K562 (cell line): Measurements from ENCODE around the gene NOL4L. TPM values are rescaled to one million over a fixed set of nuclear protein-coding genes. Genes with fewer than 3 reads are reported as not detected.

Experiments
- CREM ChIP-seq: IDR thresholded peaks from 2 replicates; pipeline ENCODE4 v1.6.1; 2014; ENCODE audit warnings: antibody characterized with exemption, low read depth
- FOSL1 ChIP-seq: fragments of 200-800 bp; sonication (Bioruptor generic); conservative IDR thresholded peaks from 2 replicates; pipeline ENCODE4 v1.6.1; 2016; ENCODE audit warnings: missing genetic modification characterization, missing compliant biosample characterization
- FOXP1 ChIP-seq: sonication (generic); formaldehyde crosslinking; IDR thresholded peaks from 2 replicates; pipeline ENCODE4 v1.8.0; 2022; ENCODE audit warnings: mild to moderate bottlenecking, missing genetic modification reagents
- HIVEP1 ChIP-seq: fragments of 250-450 bp; sonication (Bioruptor Pico); IDR thresholded peaks from 2 replicates; pipeline ENCODE4 v1.4.0; 2020; ENCODE audit warnings: mild to moderate bottlenecking
- HMG20A ChIP-seq: fragments of 450-650 bp; formaldehyde crosslinking; conservative IDR thresholded peaks from 2 replicates; pipeline ENCODE4 v1.4.0; 2020; ENCODE audit warnings: mild to moderate bottlenecking, mixed read lengths
- MEIS2 ChIP-seq: fragments of 450-650 bp; IDR thresholded peaks from 2 replicates; pipeline ENCODE4 v1.6.1; 2014; ENCODE audit warnings: mild to moderate bottlenecking; ENCODE audit not compliant: partially characterized antibody
- NR2C2 ChIP-seq, 2 experiments: fragments of 200-800 bp in 1 of 2; sonication (Bioruptor generic) in 1 of 2; sonication (generic) in 1 of 2; formaldehyde crosslinking in 1 of 2; IDR thresholded peaks; 2 replicates each; pipeline versions ENCODE4 v1.6.1 to v1.8.0; 2016 to 2022; ENCODE audit warnings: mild to moderate bottlenecking in 1 of 2, missing compliant biosample characterization in 1 of 2, missing genetic modification characterization in 1 of 2, missing genetic modification reagents in 1 of 2
- SMAD4 ChIP-seq: fragments of 250-450 bp; sonication (Bioruptor Pico); conservative IDR thresholded peaks from 2 replicates; pipeline ENCODE4 v1.8.0; 2021; ENCODE audit warnings: inconsistent platforms, mild to moderate bottlenecking, moderate library complexity
- SP1 ChIP-seq: sonication (generic); formaldehyde crosslinking; IDR thresholded peaks from 2 replicates; pipeline ENCODE4 v1.8.1; 2022; ENCODE audit warnings: mild to moderate bottlenecking, missing genetic modification reagents
- SREBF1 ChIP-seq: fragments of 150-350 bp; IDR thresholded peaks from 2 replicates; pipeline ENCODE4 v1.6.1; 2014; ENCODE audit warnings: antibody characterized with exemption, low read depth, low read length, borderline replicate concordance
- STAT5A ChIP-seq: IDR thresholded peaks from 2 replicates; pipeline ENCODE4 v1.6.1; 2012; ENCODE audit warnings: low read length, inconsistent platforms, borderline replicate concordance
- TARDBP ChIP-seq: fragments of 450-650 bp; IDR thresholded peaks from 2 replicates; pipeline ENCODE4 v1.6.1; 2016
- TOE1 ChIP-seq, 2 experiments: fragments of 450-650 bp in 1 of 2; sonication (generic) in 1 of 2; formaldehyde crosslinking in 1 of 2; IDR thresholded peaks; 2 replicates each; pipeline versions ENCODE4 v1.7.1 to v1.8.0; 2016 to 2022; ENCODE audit warnings: borderline replicate concordance in 2 of 2, mild to moderate bottlenecking in 2 of 2, antibody characterized with exemption in 1 of 2, inconsistent platforms in 1 of 2, low read depth in 1 of 2, missing genetic modification reagents in 1 of 2, moderate library complexity in 1 of 2
- polyA plus RNA-seq, 8 experiments: library from polyadenylated mRNA; depleted of rRNA in 4 of 8; stranded (reverse) in 5 of 8; unstranded in 3 of 8; fragments of >200 nt; fragmentation: Nextera tagmentation in 2 of 8; fragmentation: Illumina TruSeq in 1 of 8; extraction: Ambion mirVana in 2 of 8; extraction: Trizol in 1 of 8; gene quantifications; 2 replicates each; pipeline versions ENCODE4 v1.2.1 to v1.2.3, GENCODE V29; 2011 to 2014; ENCODE audit warnings: inconsistent platforms in 1 of 8, missing spikeins in 1 of 8
- total RNA-seq, 7 experiments: library from RNA; depleted of rRNA in 6 of 7; stranded (reverse); fragments of >200 nt in 6 of 7; fragmentation: Illumina TruSeq in 2 of 7; extraction: Trizol in 2 of 7; gene quantifications; 2 replicates each; pipeline versions ENCODE4 v1.2.1 to v1.2.3, GENCODE V29; 2011 to 2021; ENCODE audit warnings: low replicate concordance in 1 of 7
- TF ChIP-seq, protein P1 (sequence below): fragments of 450-650 bp; formaldehyde crosslinking; IDR thresholded peaks from 2 replicates; pipeline ENCODE4 v1.4.0; 2022; ENCODE audit warnings: mild to moderate bottlenecking, moderate library complexity
- TF ChIP-seq, protein P2 (sequence below): sonication (generic); formaldehyde crosslinking; IDR thresholded peaks from 2 replicates; pipeline ENCODE4 v1.8.0; 2022; ENCODE audit warnings: mild to moderate bottlenecking, missing genetic modification reagents
- TF ChIP-seq, protein P3 (sequence below), 2 experiments: fragments of 450-650 bp; conservative IDR thresholded peaks; 2 replicates each; pipeline ENCODE4 v1.6.1; 2017; ENCODE audit warnings: mild to moderate bottlenecking in 2 of 2, moderate library complexity in 2 of 2
- TF ChIP-seq, protein P4 (sequence below): sonication (generic); formaldehyde crosslinking; IDR thresholded peaks from 2 replicates; pipeline ENCODE4 v1.8.1; 2022; ENCODE audit warnings: missing genetic modification reagents

The NOL4L gene
- total and polyA plus RNA-seq, 9 of the 15 experiments (the other 6 are each of a cell fraction or from before 2014, with no cell fraction given) = 5.1 to 36.2 (median 13.6) TPM

DNA sequence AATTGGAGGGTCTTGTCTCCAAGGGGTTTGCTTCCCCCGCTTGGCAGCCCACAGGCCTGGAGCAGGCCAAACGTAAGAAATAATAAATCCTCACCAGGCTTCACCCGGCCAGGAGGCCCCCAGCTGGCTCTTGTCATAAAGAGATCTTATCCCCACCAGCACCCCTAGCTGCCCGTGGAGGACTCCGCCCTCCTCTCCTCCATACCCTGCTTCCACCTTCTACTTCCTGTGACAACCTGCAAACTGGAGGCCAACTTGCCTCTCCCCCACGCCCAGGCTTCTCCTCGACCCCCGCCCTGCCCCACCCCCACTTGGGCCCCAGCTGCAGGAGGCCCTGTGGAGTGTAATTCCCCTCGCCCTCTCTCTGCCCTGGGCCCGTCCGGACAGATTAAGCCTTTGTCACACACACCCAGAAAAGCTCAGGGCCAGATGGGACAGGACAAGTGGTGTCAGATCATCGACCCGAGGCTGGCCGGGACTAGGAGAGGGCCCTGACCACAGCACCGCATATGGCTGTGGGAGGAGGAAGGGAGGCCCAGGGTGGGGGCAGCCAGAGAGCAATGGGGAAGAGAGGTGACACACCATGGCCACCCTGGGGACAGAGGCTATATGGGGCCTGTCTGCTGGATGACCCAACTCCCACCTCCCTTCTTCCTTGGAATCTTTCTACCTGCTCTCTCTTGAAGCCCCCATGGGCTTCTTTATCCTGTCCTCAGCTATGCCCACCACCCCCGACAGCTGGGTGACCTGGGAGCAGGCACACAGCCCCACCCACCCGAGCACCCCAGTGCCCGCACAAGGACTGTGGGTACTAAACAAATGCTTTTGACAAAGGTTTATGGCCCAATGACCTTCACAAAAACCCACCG, 3.9 kb downstream of the NOL4L start (continued):
- TF ChIP-seq NR2C2 (CRISPR knock-in tag; IDR thresholded peaks at IDR 0.05) (no peak), NR2C2 (tag; IDR thresholded peaks at IDR 0.05) (peak; percentile 72), FOSL1 (tag) (peak; percentile 19; the same call in 1 of the 2 replicates), SMAD4 (0 out of 2 replicates have a peak, but pooled peaks have one; percentile 44), TARDBP (peak; percentile 94), HMG20A (no peak), SP1 (CRISPR knock-in tag) (peak; percentile 2; the same call in 1 of the 2 replicates), STAT5A (no peak; the same call in 1 of the 2 replicates), MEIS2 (peak; percentile 54), FOXP1 (CRISPR knock-in tag) (0 out of 2 replicates have a peak, but pooled peaks have one; percentile 24), CREM (peak; percentile 69), HIVEP1 (no peak), SREBF1 (peak; percentile 39; the same call in 1 of the 2 replicates), TOE1 (IDR thresholded peaks at IDR 0.05; ENCODE audit: borderline replicate concordance) (0 out of 2 replicates have a peak, but pooled peaks have one; percentile 15), TOE1 (CRISPR knock-in tag; IDR thresholded peaks at IDR 0.05; ENCODE audit: borderline replicate concordance, low read depth) (no peak)
- TF ChIP-seq, protein P1, sequence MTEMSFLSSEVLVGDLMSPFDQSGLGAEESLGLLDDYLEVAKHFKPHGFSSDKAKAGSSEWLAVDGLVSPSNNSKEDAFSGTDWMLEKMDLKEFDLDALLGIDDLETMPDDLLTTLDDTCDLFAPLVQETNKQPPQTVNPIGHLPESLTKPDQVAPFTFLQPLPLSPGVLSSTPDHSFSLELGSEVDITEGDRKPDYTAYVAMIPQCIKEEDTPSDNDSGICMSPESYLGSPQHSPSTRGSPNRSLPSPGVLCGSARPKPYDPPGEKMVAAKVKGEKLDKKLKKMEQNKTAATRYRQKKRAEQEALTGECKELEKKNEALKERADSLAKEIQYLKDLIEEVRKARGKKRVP = peak; percentile 2; the same call in 1 of the 2 replicates
- TF ChIP-seq, protein P2, sequence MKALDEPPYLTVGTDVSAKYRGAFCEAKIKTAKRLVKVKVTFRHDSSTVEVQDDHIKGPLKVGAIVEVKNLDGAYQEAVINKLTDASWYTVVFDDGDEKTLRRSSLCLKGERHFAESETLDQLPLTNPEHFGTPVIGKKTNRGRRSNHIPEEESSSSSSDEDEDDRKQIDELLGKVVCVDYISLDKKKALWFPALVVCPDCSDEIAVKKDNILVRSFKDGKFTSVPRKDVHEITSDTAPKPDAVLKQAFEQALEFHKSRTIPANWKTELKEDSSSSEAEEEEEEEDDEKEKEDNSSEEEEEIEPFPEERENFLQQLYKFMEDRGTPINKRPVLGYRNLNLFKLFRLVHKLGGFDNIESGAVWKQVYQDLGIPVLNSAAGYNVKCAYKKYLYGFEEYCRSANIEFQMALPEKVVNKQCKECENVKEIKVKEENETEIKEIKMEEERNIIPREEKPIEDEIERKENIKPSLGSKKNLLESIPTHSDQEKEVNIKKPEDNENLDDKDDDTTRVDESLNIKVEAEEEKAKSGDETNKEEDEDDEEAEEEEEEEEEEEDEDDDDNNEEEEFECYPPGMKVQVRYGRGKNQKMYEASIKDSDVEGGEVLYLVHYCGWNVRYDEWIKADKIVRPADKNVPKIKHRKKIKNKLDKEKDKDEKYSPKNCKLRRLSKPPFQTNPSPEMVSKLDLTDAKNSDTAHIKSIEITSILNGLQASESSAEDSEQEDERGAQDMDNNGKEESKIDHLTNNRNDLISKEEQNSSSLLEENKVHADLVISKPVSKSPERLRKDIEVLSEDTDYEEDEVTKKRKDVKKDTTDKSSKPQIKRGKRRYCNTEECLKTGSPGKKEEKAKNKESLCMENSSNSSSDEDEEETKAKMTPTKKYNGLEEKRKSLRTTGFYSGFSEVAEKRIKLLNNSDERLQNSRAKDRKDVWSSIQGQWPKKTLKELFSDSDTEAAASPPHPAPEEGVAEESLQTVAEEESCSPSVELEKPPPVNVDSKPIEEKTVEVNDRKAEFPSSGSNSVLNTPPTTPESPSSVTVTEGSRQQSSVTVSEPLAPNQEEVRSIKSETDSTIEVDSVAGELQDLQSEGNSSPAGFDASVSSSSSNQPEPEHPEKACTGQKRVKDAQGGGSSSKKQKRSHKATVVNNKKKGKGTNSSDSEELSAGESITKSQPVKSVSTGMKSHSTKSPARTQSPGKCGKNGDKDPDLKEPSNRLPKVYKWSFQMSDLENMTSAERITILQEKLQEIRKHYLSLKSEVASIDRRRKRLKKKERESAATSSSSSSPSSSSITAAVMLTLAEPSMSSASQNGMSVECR (CRISPR knock-in tag) = peak; percentile 66
- TF ChIP-seq, protein P3, sequence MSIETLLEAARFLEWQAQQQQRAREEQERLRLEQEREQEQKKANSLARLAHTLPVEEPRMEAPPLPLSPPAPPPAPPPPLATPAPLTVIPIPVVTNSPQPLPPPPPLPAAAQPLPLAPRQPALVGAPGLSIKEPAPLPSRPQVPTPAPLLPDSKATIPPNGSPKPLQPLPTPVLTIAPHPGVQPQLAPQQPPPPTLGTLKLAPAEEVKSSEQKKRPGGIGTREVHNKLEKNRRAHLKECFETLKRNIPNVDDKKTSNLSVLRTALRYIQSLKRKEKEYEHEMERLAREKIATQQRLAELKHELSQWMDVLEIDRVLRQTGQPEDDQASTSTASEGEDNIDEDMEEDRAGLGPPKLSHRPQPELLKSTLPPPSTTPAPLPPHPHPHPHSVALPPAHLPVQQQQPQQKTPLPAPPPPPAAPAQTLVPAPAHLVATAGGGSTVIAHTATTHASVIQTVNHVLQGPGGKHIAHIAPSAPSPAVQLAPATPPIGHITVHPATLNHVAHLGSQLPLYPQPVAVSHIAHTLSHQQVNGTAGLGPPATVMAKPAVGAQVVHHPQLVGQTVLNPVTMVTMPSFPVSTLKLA (conservative IDR thresholded peaks at IDR 0.05) = peak in 1 of 2 experiments; percentile 67; a peak in 2 of 4 replicates
- TF ChIP-seq, protein P4, sequence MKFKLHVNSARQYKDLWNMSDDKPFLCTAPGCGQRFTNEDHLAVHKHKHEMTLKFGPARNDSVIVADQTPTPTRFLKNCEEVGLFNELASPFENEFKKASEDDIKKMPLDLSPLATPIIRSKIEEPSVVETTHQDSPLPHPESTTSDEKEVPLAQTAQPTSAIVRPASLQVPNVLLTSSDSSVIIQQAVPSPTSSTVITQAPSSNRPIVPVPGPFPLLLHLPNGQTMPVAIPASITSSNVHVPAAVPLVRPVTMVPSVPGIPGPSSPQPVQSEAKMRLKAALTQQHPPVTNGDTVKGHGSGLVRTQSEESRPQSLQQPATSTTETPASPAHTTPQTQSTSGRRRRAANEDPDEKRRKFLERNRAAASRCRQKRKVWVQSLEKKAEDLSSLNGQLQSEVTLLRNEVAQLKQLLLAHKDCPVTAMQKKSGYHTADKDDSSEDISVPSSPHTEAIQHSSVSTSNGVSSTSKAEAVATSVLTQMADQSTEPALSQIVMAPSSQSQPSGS (CRISPR knock-in tag) = no peak
